Measurements from ENCODE around the gene FANCD2OS.

Gene FANCD2OS

GRCh38 chr3:10122724-10123123, 14.7 kb upstream of the FANCD2OS start:
- TF ChIP-seq NFRKB (IDR thresholded peaks at IDR 0.05) (no peak), CTBP1 (IDR thresholded peaks at IDR 0.05; ENCODE audit: borderline replicate concordance) (no peak), PKNOX1 (IDR thresholded peaks at IDR 0.05) (no peak), LEF1 (IDR thresholded peaks at IDR 0.05; ENCODE audit: borderline replicate concordance) (no peak), FOXA1 (IDR thresholded peaks at IDR 0.05) (no peak), ARNT (IDR thresholded peaks at IDR 0.05) (no peak), ZNF384 (IDR thresholded peaks at IDR 0.05) (no peak)
- no peak for DNase-seq (ENCODE audit: extremely low spot score)
- ChIA-PET CTCF (interaction anchor here (0.6 kb wide), 1 partner anchor 30 kb away, joined by 3 read pairs; no protein-coding TSS in a partner anchor), POLR2A (interaction anchor here (0.7 kb wide), 1 partner anchor 19 kb away, joined by 3 read pairs; the partner anchor contains the start of gene VHL)

GRCh38 chr3:10121064-10121463, 13.0 kb upstream of the FANCD2OS start:
- TF ChIP-seq SP1 (IDR thresholded peaks at IDR 0.05), result no peak
- POLR2A ChIA-PET, result no interaction called here
- no peak for DNase-seq (ENCODE audit: extremely low spot score)
- CTCF ChIA-PET, result interaction anchor here (0.7 kb wide), 1 partner anchor 405 kb away, joined by 3 read pairs; no protein-coding TSS in a partner anchor

- POLR2A ChIA-PET, result no interaction called here
- no peak for TF ChIP-seq BHLHE40 (IDR thresholded peaks at IDR 0.05; ENCODE audit: borderline replicate concordance)
- no peak for TF ChIP-seq PKNOX1 (IDR thresholded peaks at IDR 0.05)
- TF ChIP-seq ZNF384 (IDR thresholded peaks at IDR 0.05), result no peak
- no peak for TF ChIP-seq FOXK2 (IDR thresholded peaks at IDR 0.05)
- no peak for TF ChIP-seq FOXA1 (IDR thresholded peaks at IDR 0.05)
- no peak for TF ChIP-seq NFRKB (IDR thresholded peaks at IDR 0.05)
- no peak for TF ChIP-seq SUZ12 (IDR thresholded peaks at IDR 0.05)
- no peak for TF ChIP-seq L3MBTL2 (conservative IDR thresholded peaks at IDR 0.05)
- CTCF ChIA-PET, result no interaction called here
Measured at GRCh38 chr3:10119376-10119775, 11.3 kb upstream of the FANCD2OS start.

GRCh38 chr3:10116928-10117327, 8.9 kb upstream of the FANCD2OS start:
- no peak for TF ChIP-seq FOXM1 (IDR thresholded peaks at IDR 0.05; ENCODE audit: borderline replicate concordance)
- no peak for TF ChIP-seq NFRKB (IDR thresholded peaks at IDR 0.05)
- TF ChIP-seq LEF1 (IDR thresholded peaks at IDR 0.05; ENCODE audit: borderline replicate concordance), result no peak
- no peak for TF ChIP-seq L3MBTL2 (conservative IDR thresholded peaks at IDR 0.05)
- no peak for TF ChIP-seq SUZ12 (IDR thresholded peaks at IDR 0.05)
- no peak for TF ChIP-seq TARDBP (IDR thresholded peaks at IDR 0.05)
- no peak for TF ChIP-seq ZNF384 (IDR thresholded peaks at IDR 0.05)
- no peak for TF ChIP-seq ELF4 (IDR thresholded peaks at IDR 0.05)
- no peak for TF ChIP-seq HDGF (IDR thresholded peaks at IDR 0.05; ENCODE audit: borderline replicate concordance)
- TF ChIP-seq ARNT (IDR thresholded peaks at IDR 0.05), result no peak
- no peak for TF ChIP-seq FOXA1 (IDR thresholded peaks at IDR 0.05)
- no peak for TF ChIP-seq BHLHE40 (IDR thresholded peaks at IDR 0.05; ENCODE audit: borderline replicate concordance)
- TF ChIP-seq PKNOX1 (IDR thresholded peaks at IDR 0.05), result no peak
- no peak for TF ChIP-seq SP1 (IDR thresholded peaks at IDR 0.05)
- no peak for TF ChIP-seq FOXK2 (IDR thresholded peaks at IDR 0.05)
- no peak for TF ChIP-seq CTBP1 (IDR thresholded peaks at IDR 0.05; ENCODE audit: borderline replicate concordance)
- no peak for DNase-seq (ENCODE audit: extremely low spot score)
- ChIA-PET POLR2A (interaction anchor here (1.4 kb wide), 1 partner anchor 10 kb away, joined by 3 read pairs; no protein-coding TSS in a partner anchor), CTCF (interaction anchor here (0.6 kb wide), 1 partner anchor 111 kb away, joined by 5 read pairs; no protein-coding TSS in a partner anchor)

More at GRCh38 chr3:10119376-10119775, 11.3 kb upstream of the FANCD2OS start:
- DNase-seq (ENCODE audit: extremely low spot score), result no peak

GRCh38 chr3:10116138-10116460, 8.0 kb upstream of the FANCD2OS start:
- POLR2A ChIA-PET, result interaction anchor here (1.0 to 1.4 kb wide), 3 partner anchors 11 to 25 kb away, joined by 3 to 5 read pairs (median 3); partner anchors contain the start of gene VHL
- CTCF ChIA-PET, result no interaction called here
- TF ChIP-seq FOXM1 (IDR thresholded peaks at IDR 0.05; ENCODE audit: borderline replicate concordance) (0 out of 2 replicates have a peak, but pooled peaks have one; percentile 23), PKNOX1 (IDR thresholded peaks at IDR 0.05) (no peak), ELF4 (IDR thresholded peaks at IDR 0.05) (no peak)
- DNase-seq (ENCODE audit: extremely low spot score), result no peak

- ChIA-PET POLR2A (interaction anchor here (0.6 to 1.4 kb wide), 5 partner anchors 10 to 225 kb away, joined by 3 to 5 read pairs (median 3); partner anchors contain the start of genes JAGN1 and VHL), CTCF (no interaction called here)
- TF ChIP-seq FOXM1 (IDR thresholded peaks at IDR 0.05; ENCODE audit: borderline replicate concordance) (no peak), ZNF384 (IDR thresholded peaks at IDR 0.05) (no peak), SUZ12 (IDR thresholded peaks at IDR 0.05) (no peak), LEF1 (IDR thresholded peaks at IDR 0.05; ENCODE audit: borderline replicate concordance) (no peak), ELF4 (IDR thresholded peaks at IDR 0.05) (peak; percentile 51; the same call in 1 of the 2 replicates), HDGF (IDR thresholded peaks at IDR 0.05; ENCODE audit: borderline replicate concordance) (no peak), BHLHE40 (IDR thresholded peaks at IDR 0.05; ENCODE audit: borderline replicate concordance) (no peak), L3MBTL2 (conservative IDR thresholded peaks at IDR 0.05) (peak; percentile 87), TARDBP (IDR thresholded peaks at IDR 0.05) (peak; percentile 78), CTBP1 (IDR thresholded peaks at IDR 0.05; ENCODE audit: borderline replicate concordance) (no peak), FOXA1 (IDR thresholded peaks at IDR 0.05) (no peak)
- DNase-seq (ENCODE audit: extremely low spot score), result peak; percentile 99
Measured at GRCh38 chr3:10115326-10116137, 7.5 kb upstream of the FANCD2OS start, which contains the start of gene BRK1. BRK1 (plus strand) TSS chr3:10115675; CDS start chr3:10115702, 27 bp downstream.

All from HEK293T (cell line).